Measurements from ENCODE around the gene CHI3L2.
A peak's percentile ranks its signal among the peaks of the same experiment; 100 is the strongest.

CHI3L2 gene

DNA sequence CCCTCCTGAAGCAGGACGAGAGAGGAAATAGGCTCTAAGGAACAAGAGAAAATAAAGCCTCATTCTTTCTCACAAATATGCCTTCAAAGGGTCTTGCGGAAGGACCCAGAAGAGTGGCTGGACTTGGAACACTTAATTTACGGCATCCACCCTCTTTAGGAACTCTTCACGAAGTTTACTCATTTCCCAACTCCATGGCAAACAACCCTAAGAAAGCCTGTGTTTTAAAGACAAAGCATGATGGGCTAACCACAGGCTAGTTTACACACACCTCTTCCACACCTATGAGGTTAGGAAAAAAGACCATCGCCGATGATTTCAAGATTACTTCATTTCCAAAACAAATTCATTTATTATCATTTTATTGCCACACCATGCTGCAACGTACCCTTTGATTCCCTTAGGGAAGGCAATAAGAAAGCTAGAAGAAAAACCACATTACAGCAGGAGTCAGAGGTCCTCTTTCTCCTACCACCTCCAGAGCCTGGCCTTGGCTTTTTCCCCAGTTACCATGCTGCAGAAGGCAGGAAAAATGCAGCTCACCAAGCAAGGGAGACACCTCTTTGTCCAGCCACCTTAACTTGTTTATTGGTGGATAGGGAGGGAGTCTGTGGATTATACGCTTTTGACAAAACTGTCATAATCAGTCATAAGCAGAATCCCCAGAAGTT is 29.6 kb downstream of the CHI3L2 start:
- DNase-seq, result no peak

DNA sequence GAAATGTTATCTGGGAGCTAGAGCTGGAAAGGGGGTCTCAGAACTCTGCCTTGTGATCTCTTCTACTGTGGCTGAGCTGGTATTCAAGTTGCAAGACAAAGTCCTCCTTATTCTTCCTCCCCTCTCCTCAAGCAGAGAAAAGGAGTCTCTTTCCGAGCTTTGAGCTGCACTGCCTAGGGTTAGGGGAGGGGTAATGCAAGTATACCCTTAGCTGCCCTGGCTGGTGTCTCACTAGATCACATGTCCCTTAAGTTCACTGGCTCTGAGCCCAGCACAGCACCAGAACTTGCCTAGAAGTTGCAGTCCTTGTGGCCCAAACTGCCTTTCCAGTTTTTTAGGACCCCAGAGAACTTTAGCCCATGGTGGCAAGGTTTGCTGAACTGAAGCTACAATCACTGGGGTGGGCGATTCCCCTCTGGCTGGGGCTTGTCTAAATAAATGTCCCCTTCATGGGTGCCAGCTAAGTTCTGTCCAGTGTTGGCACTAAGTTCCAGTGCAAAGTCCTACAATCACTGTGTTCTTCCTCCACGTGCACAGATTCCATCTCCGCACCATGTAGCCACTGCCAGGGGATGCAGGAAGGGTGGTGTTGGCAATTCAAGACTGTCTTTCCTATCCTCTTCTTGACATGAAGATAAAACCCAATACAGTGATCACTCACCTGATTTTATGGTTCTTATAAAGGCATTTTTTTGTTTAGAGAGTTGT is 40.4 kb downstream of the CHI3L2 start:
- DNase-seq, result no peak

DNA sequence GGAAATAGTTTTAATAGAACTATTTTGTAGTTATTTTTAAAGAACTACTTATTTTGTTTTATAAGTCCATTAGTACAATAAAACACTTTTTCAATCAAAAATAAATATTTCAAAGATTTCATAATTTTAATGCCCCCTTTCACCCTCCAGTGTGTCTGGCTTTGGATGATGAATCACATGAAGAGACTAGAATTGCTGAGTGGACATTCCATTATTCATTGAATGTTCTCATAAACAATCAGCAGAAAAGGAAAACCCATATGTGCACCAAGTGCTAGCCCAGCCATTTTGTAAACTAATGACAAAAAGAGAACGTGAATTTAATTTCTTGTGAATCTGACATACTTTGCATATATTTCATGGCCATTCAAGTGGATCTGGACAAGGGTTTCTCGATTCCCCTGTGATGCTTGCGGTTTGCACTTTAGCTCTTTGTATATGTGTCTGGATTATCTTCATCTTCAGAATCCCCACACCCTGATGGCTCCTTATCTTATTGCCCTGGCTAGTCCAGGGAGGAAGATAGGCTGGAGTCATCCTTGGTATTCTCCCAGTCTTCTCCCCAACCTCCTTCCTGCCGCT is 42.4 kb downstream of the CHI3L2 start:
- DNase-seq, result no peak

DNA sequence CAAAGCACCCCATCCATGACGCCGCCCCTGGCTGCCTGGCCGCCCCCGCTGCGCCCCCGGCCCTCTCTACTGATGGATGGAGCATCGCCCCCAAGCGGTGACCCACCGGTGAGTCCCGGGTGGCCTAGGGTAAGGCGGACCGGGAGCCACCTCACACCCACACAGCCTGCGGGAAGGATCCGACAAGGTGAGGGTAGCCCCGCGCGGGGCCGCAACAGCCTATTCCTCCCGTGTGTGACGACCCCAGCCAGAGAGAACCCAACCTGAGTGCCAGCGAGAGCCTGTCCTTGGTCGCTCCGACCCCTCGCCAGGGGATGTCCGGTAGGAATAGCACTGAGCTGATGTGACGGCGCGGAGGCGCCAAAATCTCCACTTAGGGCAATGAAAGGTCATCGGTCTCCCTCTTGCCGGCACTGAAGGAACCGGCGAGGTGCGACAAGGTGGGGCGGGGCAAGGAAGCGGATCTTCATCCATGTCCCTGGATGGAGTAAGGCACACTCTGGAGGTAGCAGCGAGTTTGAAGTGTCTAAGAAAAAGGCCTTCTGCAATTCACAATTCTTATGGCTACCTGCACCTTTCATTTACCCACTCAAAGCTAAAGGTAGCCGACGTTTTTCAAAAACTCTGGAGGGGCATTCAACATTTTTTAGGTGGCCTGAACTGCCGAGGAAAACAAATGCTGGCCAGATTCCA is 43.4 kb downstream of the CHI3L2 start:
- no peak for DNase-seq

DNA sequence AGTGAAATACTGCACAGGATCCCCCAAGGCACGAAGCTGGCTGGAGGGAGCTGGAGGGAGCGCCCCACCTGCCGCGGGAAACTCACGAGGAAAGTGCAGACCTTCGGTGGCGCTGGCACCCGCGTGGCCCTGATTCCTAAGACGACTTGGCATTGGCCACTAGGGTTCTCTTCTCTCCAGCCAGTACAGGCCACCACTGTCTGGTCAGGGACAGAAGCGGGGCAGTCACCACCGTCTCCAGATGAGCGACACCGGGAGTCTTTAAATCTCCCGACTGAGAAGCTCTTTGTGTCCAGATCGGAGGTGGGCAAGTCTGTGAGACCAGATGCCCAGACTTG is 43.9 kb downstream of the CHI3L2 start:
- DNase-seq, result no peak

DNA sequence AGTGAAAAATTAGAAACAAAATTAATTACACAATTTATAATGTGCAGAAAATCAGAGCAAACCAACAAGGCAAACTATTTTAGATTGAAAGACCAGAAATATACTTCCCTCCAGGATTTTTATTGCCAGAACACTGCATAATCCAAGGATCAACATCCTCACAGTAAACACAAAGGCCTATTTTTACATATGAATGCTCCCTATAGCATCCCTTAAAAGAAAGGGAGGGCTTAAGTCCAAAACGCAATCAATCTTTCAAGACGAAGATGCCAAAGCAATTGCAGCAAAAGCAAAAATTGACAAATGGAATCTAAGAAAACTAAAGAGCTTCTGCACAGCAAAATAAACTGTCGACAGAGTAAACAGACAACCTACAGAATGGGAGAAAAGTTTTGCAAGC is 44.6 kb downstream of the CHI3L2 start:
- no peak for DNase-seq

DNA sequence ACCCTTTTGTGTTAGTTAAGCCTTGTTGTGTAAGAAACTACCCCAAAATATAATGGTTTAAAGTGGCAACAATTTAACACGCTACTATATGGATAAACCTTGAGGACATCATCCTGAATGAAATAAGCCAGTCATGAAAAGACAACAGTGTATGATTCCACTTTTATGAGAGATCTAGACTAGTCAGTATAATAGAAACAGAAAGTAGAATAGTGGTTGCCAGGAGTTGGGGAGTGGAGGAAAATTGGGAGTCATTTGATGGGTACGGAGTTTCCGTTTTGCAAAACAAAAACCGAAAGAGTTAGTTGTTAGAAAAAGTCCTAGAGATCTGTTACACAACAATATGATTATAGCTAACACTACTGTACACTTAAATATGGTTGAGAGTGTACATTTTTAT is 47.1 kb downstream of the CHI3L2 start:
- DNase-seq, result peak; percentile 48 to 78 (median 57)

DNA sequence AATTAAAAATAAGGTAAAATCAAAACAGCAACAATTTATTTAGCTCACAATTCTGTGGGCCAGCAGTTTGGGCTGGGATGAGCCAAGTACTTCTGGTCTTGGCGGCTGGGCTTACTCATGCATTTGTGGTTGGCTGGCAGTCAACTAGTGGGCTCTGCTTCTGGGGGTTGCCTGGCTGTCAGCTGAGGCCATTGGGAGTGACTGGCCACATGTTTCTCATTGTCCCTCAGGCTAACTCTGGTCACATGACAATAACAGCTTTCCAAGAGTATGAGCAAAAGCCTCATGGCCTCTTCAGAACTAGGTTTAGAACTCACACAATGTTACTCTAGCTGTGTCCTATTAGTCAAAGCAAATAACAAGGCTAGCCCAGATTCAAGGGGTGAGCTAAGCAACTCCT is 47.6 kb downstream of the CHI3L2 start:
- peak; percentile 63 to 77 (median 65) for DNase-seq

DNA sequence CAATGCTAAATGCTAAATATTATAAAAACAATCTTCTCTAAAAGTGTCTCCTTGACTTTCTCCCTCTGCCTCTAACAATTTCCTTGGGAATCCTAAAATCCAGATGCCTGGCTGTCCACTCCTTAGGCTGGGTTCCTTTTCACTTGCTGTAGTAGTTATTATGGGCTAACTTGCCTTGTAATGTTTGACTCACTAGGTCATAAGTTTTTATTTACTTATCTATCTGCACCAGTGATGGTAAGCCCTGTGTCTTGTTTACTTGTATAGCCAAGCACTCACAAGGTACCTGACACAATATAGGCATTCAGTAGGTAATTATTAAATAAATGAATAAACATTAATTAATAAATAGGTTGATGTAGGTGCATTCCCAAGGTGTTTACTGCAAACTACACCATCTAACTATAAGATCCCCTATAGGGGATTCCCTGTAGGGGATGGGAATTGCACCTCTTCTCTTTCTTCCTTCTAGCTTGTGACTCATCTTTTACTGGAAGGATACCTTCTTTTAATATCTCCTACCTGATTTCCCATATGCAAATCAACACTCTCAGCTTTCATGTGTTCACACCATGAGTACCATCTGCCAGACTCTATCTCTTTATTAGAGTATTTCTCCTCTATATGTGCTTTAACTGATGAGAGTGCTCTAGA is 48.4 kb downstream of the CHI3L2 start:
- DNase-seq, result no peak

DNA sequence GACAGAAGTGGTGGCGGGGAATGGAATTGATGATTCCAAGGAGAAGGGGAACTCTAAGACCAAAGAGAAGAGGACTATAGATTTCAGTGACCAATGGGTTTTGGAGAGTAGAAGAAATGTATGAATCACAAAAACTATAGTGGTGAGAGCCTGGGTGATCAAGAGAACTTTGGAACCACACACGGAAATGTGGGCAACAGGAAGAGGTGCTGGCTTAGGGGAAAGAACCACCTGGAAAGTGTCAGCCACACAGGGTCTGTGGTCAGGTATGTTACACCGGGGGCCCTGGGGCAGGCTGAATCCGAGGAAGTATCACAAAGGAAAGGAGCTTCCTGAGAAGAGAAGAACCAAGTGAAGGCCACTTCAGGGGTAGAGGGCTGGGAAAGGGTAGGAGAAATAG is 51.6 kb downstream of the CHI3L2 start:
- DNase-seq, result no peak

DNA sequence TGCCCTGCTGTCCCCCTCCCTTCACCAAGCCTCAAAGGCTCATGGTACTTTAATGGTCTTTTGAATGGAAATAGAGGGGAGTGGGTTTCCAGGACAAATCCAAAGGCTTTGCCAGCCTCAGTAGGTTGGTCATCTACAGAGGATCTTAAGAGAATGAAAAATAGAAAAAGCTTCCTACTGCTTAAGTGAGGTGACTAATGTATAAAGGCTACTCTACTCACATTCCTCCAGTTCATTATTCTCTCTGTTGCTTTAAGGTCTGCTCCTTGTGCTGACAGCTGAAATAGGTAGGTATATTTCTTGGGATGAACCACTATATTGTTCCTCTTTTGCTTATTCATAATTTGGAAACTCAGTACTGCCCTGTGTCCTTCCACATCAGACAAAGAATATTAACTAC is 52.8 kb downstream of the CHI3L2 start:
- DNase-seq, result no peak

DNA sequence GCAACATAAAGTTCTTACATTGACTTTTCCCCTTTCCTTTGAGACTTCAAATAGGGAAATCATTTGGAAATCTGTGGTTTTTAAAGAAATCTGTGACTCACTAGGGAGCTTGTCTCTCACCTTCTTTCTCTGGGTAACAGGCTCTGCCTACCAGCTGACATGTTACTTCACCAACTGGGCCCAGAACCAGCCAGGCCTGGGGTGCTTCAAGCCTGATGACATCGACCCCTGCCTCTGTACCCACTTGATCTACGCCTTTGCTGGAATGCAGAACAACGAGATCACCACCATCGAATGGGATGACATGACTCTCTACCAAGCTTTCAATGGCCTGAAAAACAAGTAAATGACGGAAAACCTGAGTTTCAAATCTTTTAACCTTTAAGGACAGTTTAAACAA is 53.9 kb downstream of the CHI3L2 start:
- peak; percentile 25 to 51 (median 36) for DNase-seq

DNA sequence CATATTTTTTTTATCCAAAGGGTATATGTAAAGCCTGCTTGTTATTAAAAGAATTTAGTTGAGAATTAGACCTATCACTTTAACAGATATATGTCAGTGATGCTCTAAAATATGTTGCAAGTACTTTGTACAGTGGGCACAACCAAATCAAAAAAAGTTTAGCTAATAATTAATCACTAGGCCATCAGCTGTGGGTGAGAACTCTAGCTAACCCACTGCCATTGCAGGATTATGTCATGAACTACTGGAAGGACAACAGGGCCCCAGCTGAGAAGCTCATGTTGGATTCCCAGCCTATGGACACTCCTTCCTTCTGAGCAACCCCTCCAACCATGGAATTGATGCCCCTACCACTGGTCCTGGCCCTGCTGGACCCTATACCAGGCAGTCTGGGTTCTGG is 56.3 kb downstream of the CHI3L2 start:
- DNase-seq, result no peak

DNA sequence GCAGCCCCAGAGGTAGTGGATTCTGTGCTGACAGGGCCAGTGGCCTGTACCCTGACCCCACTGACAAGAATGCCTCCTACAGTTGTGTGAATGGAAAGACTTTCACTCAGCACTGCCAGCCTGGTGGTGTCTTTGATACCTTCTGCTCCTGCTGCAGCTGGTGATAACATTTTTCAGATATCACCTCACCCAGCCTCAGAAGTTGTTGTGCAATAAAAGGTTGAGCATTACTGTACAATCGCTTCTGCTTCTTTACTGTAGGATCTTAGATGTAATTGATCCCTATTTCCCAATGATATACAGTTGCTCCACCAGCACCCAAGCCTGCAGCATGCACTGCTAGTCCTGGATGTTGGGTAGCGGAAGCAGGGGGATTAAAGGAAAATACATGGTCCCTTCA is 58.4 kb downstream of the CHI3L2 start:
- no peak for DNase-seq

DNA sequence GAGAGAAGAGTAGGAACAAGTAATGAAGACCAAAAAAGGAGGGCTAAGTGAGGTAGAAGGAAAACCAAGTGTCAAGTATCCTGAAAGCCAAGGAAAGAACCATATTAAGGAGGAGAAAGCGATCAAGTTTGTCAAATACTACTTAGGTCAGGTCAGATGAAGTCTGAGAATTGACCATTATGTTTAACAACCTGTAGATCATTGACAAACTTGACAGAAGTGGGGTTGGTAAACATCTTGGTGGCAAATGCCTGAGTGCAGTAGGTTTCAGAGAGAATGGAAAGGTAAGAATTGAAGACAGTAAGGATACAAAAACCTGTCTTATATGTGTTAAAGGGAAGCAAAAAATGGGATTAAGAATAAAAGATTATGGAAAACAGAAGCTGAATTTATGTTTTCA is 59.4 kb downstream of the CHI3L2 start:
- no peak for DNase-seq

DNA sequence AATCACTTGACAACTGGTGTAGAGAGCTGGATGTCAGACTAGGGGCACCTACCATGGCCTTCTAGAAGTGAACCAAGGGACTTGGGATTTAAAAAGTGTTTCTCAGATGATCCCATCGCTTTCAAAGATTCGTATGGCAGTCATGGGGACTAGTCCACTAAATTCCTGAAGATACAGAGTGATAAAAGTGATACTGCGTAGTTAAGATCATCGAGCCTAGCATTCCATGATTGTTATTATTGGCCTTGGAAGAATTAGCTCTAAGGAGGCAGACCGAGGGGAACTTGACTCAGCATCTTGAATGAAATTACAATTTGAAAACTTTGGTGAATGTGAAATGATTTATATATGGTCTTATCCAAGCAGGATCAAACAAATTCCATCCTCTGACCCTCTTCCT is 61.9 kb downstream of the CHI3L2 start:
- DNase-seq, result no peak

DNA sequence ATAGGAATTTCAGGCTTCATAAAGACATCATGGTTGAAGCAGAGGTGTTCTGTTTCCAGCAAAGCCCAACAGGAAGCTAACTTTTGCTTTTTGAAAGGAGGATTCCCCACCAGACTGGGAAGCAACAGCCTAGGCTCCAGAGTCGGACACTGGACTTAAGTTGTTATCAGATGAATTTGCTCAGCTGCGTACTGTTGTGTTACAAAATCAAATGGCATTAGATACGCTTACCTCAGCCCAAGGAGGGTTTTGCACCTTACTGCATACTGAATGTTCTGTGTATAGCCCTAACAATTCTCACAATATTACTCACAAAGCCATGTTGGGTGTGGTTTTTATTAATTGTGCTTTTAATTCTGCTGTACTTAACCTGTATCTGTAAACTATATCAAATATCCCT is 62.6 kb downstream of the CHI3L2 start:
- DNase-seq, result no peak

DNA sequence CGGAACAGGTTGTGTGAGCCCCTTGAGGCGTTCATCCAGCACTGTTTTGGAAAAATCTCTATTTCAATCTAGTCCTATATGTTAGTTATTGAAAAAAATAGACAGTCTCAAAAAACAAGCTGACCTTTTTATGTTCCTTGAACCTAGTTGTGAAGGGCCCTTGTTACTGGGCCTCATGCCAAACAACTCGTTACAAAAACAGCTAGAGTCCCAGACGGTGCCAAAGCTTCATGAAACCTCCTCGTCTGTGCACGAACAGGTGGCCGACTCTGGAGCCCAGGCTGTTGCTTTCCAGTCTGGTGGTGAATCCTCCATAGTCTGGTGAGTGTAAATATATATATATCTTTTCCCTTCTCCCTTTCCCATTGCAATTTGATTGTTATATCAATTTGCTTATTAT is 63.1 kb downstream of the CHI3L2 start, which contains the start of gene CHIA:
Gene CHIA, plus strand, starts transcription at position 222 of the 400 bp plus-strand sequence. CDS start 19,617 bp downstream, outside the sequence.
- DNase-seq, result no peak

Measured in suppressor macrophage treated with lipopolysaccharide for 1 hour (primary cell).